WTC11 (cell line): ENCODE results near the gene GRM8.

ENCODE experiments used
- ATF1 ChIP-seq: sonication (generic); formaldehyde crosslinking; IDR thresholded peaks from 2 replicates; pipeline ENCODE4 v1.8.1; 2023; ENCODE audit warnings: mild to moderate bottlenecking, moderate library complexity, missing genetic modification reagents
- ATF2 ChIP-seq: sonication (generic); formaldehyde crosslinking; IDR thresholded peaks from 2 replicates; pipeline ENCODE4 v1.8.1; 2022; ENCODE audit warnings: low read depth, missing genetic modification reagents, borderline replicate concordance
- CREB1 ChIP-seq: sonication (generic); formaldehyde crosslinking; IDR thresholded peaks from 2 replicates; pipeline ENCODE4 v1.8.0; 2023; ENCODE audit warnings: mild to moderate bottlenecking, missing genetic modification reagents
- CTCF ChIP-seq: fragments of 200-600 bp; IDR thresholded peaks from 2 replicates; pipeline ENCODE4 v1.8.0; 2022; ENCODE audit warnings: antibody characterized with exemption
- ZNF121 ChIP-seq: sonication (generic); formaldehyde crosslinking; IDR thresholded peaks from 2 replicates; pipeline ENCODE4 v1.8.0; 2023; ENCODE audit warnings: missing genetic modification reagents
- ZNF423 ChIP-seq: fragments of 250-450 bp; sonication (Bioruptor Pico); IDR thresholded peaks from 2 replicates; pipeline ENCODE4 v2.1.2; 2022; ENCODE audit warnings: mild to moderate bottlenecking, moderate library complexity

GRCh38 chr7:126487728-126488442 lies 764.9 kb downstream of the GRM8 start:
- TF ChIP-seq ZNF121 (no peak), ATF2 (no peak), ATF1 (CRISPR knock-in tag) (no peak), CREB1 (CRISPR knock-in tag) (no peak), CTCF (no peak), ZNF423 (CRISPR knock-in tag) (no peak)
